Activated T-cell treated with anti-CD3 and anti-CD28 coated beads for 48 hours (primary cell): ENCODE results near the gene KDR.

Source experiments
- DNase-seq: peaks from one replicate; pipeline ENCODE4 v3.0.0-alpha.2; 2020; ENCODE audit warnings: low read depth

Gene KDR

DNA sequence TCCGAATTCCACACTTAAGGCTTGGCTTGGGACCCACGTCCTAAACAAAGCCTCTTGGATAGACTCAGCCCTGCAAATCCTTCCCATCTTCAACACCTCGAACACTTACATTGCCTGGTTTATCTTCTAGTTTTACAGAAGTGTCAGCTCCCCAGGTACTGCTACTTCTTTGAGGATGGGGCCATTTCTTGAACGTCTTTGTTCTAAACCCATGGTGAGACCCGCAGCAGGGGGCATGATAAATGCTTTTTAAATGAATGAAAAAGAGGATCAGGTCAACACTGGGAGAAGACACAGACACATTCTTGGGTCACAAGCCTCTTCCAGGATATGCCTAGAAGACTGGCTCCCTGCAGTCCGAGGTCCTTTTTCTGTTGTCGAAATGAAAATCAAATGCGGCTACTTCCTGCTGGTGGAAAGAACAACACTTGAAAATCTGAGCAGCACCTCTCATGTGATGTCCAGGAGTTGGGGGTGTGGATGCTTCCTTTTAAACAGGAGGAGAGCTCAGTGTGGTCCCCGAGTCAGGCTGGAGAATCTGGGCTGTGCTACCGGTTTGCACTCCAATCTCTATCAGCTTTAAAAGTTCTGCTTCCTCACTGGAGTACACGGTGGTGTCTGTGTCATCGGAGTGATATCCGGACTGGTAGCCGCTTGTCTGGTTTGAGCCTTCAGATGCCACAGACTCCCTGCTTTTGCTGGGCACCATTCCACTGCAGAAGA lies 45.8 kb downstream of the KDR start:
- DNase-seq: no peak

DNA sequence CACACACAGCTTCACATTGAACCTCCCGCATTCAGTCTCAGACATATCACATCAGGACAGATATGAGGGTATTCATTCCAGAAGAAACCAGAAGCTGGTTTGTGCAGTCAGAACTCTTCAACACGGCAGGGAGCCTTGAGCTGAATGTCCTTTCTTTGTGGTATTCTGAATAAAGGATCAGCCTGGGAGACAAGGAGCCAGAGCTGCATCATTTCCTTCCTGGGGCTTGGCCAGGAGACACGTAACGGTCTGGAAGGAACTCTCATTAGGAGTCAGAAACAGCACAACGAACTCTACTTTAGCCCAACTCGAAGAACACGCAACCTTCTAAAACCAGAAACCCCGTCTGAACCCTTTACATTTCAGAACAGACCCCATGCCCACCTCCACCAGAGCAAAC lies 46.4 kb downstream of the KDR start:
- no peak for DNase-seq

DNA sequence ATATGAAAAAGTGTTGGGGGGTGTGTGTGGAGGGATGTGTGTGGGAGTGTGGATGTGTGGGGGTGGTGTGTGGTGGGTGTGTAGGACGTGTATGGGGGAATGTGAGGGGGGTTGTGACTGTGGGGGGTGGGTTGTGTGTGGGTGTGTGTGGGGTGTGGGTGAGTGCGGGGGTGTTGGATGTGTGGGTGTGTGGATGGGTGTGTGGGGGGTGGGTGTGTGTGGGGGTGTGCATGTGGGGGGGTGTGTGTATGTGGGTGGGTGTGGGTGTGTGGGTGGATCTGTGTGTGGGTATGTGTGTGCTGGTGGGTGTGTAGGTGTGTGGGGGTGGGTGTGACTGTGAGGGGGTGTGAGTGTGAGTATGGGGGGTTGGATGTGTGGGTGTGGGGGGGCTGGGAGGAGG lies 47.8 kb downstream of the KDR start:
- no peak for DNase-seq

DNA sequence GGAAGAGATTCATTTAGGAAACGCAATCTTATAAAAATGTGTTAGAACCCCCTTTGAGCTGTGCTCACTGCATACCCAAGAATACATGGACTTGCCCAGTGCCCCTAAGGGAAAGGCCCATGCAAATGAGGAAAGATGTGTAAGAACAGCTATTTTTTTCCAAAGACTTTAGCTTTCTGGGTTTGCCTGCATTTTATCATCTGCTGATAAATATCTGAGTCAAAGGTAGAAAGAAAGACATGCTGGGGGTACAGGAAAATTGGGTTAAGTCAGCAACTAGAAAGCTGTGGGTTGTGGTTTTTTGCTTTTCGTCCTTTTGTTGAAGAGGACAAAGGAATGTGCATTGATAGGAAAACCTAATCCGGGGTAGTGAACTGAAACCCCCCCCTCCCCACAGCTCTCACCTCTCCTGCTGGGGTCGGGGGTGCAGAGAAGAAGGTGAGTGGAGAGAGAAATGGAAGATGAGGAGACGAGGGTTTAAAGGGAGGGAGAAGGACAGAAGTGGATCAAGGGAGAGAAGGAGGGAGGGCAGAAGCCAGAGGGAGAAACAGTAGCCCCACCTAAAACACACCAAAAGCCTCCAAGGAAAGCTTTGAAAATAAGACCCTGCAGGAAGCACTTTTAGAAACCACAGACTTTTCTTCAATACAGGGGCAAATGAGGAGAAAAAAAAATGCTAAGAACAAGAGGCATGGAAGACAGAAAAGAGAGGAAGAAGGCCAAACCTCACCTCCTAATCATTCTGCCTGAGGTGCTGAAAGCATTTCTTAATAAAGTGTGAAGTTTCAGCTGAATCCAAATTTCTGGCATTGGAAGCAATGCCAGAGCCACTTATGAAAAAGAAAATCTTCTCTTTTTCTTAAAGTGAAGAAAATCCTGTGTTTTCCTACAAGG lies 49.3 kb downstream of the KDR start:
- DNase-seq: no peak

DNA sequence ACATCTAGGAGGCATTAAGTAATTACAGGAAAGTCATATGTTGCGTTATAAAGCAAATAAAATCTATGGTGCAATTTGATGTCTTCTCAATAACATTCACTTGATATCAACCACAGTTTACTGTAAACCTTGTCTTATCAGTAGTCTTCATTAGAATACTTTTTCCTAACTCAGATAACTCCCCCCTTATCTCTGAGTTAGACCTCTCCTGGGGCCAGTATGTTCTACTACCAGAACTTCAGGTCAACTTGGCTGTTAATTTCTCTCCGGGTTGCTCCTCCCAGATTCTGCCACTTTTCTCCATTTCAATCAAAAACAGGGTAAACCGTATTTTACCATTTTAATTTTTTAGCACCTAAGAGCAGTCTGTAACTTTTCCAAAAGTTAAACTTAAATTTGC lies 50.0 kb downstream of the KDR start:
- no peak for DNase-seq

DNA sequence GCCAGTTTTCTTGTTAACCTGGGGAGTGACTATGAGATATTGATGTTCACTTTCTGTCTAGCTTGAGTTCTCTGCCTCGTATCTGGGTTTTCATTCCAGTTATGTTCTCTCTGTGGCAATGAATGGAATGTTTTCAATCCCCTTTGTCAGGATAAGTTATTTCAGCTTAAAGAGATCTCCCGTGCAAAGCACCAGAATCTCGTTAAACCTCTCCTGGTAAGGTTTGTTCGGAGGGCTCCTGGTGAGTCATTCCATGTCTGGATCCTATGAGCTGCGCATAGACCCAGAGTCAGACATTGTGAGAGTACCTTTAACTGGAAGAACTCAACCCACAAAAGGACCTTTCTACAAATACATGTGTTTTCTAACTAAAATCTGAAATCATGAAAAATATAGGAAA lies 51.0 kb downstream of the KDR start:
- no peak for DNase-seq

DNA sequence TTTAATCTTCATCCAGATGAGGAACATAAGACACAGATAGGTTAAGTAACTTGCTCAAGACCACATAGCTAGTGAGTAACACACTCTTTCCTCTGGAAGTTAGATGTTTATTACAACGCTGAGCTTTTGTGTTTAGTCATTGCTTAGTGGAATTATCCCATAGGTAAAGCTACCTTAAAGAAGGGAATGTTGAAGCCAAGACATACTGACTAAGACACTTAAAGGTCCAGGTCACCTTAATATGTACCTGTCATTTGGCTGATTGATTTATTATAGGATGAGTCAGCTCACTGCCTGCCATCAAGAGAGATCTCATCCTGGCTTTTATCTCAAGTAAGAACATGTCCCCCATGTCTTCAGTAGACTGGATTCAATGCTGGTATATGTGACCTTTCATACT lies 53.4 kb downstream of the KDR start:
- no peak for DNase-seq

DNA sequence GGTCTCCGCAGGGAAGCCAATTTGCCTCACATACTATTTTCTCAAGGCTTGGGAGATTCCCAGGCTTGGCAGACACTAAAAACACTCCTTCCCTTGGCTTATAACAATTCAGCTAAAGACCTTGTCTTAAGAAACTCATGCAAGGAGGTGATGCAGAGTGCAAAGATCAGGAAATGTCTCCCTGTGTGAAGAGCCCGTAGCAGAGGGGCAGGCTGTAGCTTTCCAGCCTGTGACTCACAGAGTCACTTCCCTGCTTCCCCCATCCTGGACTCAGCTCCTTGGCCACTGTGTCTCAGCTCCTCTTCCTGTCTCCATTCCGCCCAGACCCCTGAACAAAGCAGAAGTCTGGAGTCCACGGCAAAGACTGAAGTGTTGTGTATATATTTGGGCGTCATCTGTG lies 56.1 kb downstream of the KDR start:
- DNase-seq: no peak

DNA sequence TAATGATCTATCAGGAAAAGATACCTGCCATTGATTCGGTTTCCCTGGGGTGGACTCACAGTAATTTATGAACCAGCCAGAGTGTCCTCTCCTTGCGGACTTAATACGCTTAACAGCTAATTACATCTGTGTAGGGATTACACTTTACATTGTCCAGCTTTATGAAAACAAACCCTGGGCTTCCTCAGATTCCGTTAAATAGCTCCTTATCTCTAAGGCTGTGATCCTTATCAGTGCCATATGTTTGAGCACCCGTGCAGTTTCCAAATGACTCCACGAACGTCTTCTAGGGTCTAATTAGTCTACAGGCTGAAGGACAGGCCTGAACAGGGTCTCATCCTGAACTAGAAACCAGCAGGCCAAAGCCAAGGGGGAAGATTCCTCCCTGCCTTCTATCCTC lies 56.9 kb downstream of the KDR start:
- no peak for DNase-seq

DNA sequence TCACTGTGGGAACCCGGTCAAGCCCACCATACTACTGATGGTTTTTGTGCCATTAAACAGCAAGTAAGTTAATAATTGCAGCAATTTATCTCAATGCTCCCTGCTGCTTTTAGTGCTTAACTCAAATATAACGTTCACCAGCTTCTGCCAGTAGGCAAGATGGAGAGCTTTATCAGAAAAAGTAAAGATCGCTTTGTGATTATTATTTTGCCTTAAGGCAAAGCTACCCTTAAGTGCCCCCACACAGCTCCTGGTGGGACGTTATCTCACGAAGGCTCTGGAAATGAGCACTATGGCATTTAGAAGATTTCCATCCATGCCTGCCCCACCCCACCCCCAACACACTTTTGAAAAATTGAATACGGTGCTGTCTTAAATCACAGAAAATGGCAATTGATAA lies 59.4 kb downstream of the KDR start:
- DNase-seq: no peak

DNA sequence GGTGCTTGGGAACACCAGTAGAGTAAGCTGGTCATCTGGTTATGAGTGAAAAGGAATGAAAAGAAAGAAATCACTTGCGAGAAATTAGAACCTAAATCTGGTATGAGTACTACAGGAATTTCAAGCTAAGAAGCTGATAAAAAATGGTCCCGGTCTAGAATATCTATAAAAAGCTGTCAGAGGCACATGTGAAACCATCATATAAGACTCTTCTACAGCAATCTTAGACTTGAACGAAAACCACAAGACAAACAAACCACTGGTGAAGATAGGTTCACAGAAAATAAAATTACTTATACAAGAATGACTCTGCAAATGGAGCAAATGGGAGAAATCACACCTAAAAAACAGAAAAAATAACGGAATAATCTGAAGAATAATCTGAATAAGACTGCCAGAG lies 69.9 kb downstream of the KDR start:
- no peak for DNase-seq

DNA sequence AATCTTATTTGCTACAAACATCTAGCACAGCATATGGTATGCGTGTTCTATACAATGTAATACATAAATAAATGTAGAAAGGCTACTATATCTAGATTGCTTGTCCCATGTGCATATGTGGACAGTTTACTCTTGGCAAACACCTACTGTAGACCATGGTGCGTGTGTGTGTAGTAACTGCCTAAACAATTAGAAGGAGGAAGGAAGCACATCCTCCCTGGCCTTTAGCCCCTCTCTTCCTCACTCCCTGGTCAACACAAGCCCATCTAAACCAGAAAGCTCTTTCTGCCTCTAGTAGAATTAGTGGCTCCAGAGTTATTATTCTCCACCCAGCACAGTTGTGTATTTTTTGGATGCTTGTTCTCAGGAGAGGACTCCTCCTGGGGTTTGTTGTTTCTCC lies 73.9 kb downstream of the KDR start:
- DNase-seq: no peak

DNA sequence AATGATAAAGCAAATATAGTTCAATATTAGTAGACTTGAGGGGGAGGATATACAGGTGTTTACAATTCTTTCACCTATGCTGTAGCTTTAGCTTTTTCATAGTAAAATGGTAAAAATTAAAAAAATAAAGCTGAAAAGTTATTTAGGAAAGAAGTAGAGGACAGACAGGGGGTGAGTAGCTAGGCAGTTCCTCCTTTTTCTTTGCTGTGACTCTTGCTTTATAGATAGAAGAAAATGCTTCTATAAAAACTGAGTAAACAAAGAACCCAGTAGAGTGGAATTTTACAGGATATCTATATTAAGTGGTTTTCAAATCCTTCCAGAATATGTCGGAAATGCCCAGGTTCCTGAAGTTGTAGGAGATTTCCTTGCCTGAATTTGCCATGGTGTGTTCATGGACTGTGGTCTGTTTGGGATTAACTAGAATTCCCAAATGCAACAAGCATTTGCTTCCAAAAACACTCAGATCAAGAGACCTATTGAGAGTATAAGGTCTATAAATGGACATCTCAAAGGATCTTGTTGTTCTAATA lies 74.9 kb downstream of the KDR start:
- DNase-seq: no peak

DNA sequence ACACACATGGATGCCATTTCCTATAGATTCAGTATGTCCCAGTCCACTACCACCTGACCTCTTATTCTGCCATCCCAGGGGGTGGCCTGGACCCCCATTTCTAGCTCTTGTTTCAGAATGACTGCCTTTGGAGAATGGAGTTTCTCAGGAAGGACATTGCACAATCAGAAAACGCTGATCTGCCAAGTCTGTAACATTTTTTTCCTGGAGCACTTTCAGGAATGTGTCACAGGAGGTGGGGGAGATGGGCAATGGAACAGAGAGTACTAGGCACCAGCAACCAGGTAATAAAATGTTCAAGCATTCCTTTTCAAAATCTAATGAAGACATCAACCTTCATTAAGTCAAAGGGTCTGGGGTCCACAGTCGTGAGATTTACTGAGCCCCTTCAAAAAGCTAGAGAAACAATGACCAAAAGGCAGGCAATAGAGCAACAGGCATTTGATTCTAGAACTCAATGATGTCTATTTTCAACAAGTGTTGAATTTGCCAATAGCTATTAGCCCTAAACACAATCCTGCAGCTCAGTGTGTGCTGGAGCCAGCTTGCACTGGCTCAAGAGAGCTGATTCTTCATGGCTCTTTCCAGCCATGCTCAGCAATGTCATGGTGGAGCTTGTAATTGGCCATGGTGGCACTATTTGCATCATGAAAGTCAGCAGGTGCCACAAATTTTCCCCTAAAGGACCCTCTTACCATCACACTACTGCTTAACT lies 87.1 kb downstream of the KDR start:
- no peak for DNase-seq

DNA sequence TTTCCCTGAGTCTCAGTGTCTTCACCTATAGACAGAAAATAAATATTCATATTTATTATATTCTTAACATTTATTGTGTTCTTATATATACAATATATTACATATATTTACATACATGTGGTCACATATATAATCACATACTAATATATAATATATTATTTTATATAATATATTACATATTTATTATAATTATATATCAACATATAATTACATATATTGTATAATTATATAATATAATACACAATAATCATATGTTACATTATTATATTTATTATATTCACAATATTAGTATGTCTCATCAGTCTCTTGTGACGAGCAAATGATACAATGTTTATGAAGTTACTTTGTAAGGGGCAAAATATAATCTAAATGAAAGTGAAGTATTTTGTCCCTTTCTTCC lies 87.7 kb downstream of the KDR start:
- no peak for DNase-seq

DNA sequence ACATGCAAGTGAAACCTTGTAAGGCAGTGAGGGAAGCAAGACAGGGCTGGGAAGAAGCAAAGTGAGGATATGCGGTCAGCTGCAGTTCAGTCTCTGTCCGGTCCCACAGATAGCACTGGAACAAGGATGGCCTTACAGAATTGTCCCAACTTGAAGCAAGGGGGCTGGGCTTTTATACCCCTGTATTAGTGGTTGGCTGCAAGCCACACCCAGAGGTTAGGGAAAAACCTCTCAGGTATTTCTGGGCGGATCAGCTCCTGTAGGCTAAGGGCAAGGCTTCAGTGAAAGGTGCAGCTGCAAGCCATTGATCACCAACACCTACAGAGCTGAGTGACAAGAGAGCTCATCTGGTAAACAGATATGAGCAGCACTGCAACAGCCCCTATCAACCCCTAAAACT lies 89.0 kb downstream of the KDR start:
- DNase-seq: no peak

DNA sequence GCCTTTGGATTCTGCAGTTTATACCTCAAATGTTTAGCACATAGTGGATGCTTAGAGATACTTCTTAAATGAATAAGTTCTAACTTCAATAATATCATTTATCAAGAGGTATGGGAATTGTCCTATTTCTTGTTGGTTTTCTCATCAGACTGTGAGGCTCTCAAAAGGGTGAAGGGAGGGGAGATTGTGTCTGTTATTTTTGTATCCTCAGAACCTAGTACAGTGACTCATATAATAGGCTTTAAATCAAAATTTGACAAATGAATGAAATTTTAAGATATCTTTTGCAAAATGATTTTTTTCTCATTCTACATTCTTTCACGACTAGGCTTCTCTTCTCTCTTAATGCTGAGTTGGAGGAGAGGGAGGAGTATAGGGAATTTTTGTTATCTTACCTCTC lies 89.5 kb downstream of the KDR start:
- DNase-seq: no peak

DNA sequence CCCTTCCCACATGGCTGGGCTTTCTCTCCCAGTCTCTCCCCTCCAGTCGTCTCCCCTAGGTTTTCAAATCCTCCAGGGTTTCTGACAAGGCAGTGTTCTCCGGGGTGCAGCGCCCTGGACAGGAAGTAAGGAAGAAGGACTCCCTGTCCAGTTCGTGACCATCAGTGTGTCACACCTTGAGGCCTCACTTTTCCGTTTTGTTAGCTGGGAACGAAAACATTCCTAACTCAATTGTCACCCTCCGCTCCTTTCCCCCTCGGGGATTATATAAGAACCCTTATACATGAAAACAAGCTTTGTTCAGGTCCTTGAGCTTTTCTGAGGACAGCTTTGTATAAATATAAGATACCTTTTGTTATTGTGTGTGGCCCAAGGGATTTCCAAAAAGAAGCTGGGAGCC lies 92.1 kb downstream of the KDR start:
- DNase-seq: no peak

DNA sequence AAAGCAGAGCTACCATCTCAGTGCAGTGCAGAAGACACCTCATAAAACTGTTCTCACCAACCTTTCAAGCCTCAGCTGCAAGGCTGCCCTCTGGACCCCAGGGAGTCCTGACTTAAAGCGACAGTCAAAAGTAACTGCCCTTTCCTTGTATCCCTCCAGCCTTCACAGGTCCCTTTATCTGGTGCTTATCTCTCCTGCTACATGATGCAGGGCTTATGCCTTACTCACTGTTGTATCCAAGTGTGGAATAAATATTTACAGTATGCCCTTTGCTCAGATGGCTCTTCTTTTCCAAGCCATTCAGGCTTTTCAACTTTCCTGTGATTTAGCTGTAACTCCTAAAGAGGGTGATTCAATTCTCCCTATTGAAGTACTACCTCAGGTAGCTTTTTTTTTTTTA lies 92.6 kb downstream of the KDR start:
- DNase-seq: no peak

DNA sequence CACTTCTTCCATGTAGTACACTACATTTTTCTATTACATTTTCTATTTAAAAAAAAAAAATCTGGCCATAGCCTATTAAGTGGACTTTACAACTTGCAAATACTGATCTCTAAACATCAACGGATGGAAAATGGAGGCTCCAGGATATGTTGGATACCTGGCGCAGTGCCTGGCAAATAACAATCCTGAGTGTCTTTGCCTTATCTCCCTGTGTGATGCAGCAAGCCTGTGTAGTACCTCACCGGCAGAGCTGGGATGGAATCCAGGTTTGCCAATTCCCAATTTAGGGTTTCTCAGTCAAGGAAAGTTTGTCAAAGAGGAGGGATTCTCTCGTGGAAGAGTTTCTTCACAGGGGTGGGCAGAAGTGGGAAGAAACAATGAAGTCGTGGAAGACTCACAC lies 93.2 kb downstream of the KDR start:
- no peak for DNase-seq

DNA sequence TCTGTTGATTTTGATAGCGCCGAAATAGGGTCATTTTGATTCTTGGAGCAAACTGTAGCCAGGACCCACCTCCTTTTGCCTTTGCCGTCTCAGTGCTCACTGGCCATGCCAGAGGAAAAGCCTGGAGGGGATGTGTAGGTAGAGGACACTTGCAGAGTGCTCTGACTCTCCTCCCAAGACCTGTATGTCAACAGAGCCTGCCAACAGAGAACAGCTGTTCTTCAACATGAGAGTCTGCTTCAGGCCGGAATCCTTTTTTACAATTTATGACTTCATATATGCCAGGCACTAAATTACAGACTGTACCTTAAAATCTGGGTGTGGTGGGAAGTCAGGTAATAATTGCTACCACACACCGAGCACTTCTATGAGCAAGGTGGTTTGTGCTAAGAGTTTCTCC lies 94.2 kb downstream of the KDR start:
- DNase-seq: no peak

DNA sequence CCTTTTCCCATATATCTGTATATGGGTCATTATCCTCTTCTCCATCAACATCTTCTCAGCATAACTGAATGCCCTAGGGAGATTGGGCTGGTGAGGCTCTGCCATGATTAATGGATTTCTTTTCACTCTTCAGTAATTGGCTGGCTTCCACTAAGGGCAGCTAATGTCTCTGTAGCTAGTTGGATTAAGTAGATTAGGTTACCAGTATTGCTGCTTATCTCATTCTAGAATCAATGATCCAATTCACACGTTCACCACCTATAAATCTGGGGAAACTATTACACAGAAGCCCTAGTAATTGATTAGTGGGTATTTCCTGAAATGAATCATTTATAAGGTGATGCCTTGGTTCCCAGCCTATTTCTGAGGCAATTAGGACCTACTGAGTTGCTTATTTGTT lies 94.8 kb downstream of the KDR start:
- no peak for DNase-seq
